Neuronal stem cell (in vitro differentiated cells): ENCODE results near the gene SLC22A23.
A peak's percentile ranks its signal among the peaks of the same experiment; 100 is the strongest.

Experiments used
- DNase-seq: peaks from one replicate; pipeline ENCODE4 v3.0.0-alpha.2; 2013; ENCODE audit warnings: low spot score
- H2AFZ ChIP-seq: one replicate; pipeline ENCODE4 v1.6.1; 2013; ENCODE audit warnings: mild to moderate bottlenecking, low read length, inconsistent platforms
- H2AK5ac ChIP-seq: 2 replicates; pipeline ENCODE4 v1.6.1; 2013; ENCODE audit warnings: low read depth, mild to moderate bottlenecking, inconsistent platforms, low read length, moderate library complexity, mixed read lengths
- H2BK120ac ChIP-seq: 2 replicates; pipeline ENCODE4 v1.6.1; 2013; ENCODE audit warnings: low read depth, mild to moderate bottlenecking, inconsistent platforms, low read length, moderate library complexity, mixed read lengths
- H2BK12ac ChIP-seq: one replicate; pipeline ENCODE4 v1.6.1; 2013; ENCODE audit warnings: low read length, inconsistent platforms
- H2BK15ac ChIP-seq: 2 replicates; pipeline ENCODE4 v1.6.1; 2013; ENCODE audit warnings: mild to moderate bottlenecking, low read length, inconsistent platforms, mixed read lengths
- H2BK5ac ChIP-seq: one replicate; pipeline ENCODE4 v1.6.1; 2013; ENCODE audit warnings: inconsistent platforms, mild to moderate bottlenecking, low read length, moderate library complexity
- H3K14ac ChIP-seq: one replicate; pipeline ENCODE4 v1.6.1; 2013; ENCODE audit warnings: low read length, inconsistent platforms
- H3K18ac ChIP-seq: 2 replicates; pipeline ENCODE4 v1.6.1; 2013; ENCODE audit warnings: low read length, inconsistent platforms
- H3K23ac ChIP-seq: 2 replicates; pipeline ENCODE4 v1.6.1; 2013; ENCODE audit warnings: low read depth, mild to moderate bottlenecking, mixed read lengths, low read length, inconsistent platforms; ENCODE audit not compliant: poor library complexity
- H3K27ac ChIP-seq: replicated peaks from 3 replicates; pipeline ENCODE4 v1.5.1; 2013; ENCODE audit warnings: low read length, inconsistent platforms
- H3K27me3 ChIP-seq, 3 experiments: 2 replicates each; pipeline ENCODE4 v1.6.1; 2013; ENCODE audit warnings: low read length in 3 of 3, mild to moderate bottlenecking in 2 of 3, inconsistent platforms in 1 of 3, low read depth in 1 of 3, mixed read lengths in 1 of 3, moderate library complexity in 1 of 3; ENCODE audit not compliant: control insufficient read depth in 3 of 3, insufficient read depth in 3 of 3
- H3K36me3 ChIP-seq, 2 donors: replicated peaks in 1 of 2; 2 replicates each; pipeline ENCODE4 v1.6.1; 2013; ENCODE audit warnings: low read length in 2 of 2; ENCODE audit not compliant: control insufficient read depth in 2 of 2, insufficient read depth in 2 of 2
- H3K4ac ChIP-seq: 2 replicates; pipeline ENCODE4 v1.6.1; 2013; ENCODE audit warnings: inconsistent platforms, mild to moderate bottlenecking, low read length, moderate library complexity
- H3K4me1 ChIP-seq, 2 donors: 1 replicate in 1 of 2; 2 replicates in 1 of 2; pipeline ENCODE4 v1.6.1; 2013; ENCODE audit warnings: low read length in 2 of 2, low read depth in 1 of 2; ENCODE audit not compliant: control insufficient read depth in 2 of 2, insufficient read depth in 1 of 2
- H3K4me2 ChIP-seq: one replicate; pipeline ENCODE4 v1.6.1; 2013; ENCODE audit warnings: mild to moderate bottlenecking, low read length, inconsistent platforms; ENCODE audit not compliant: insufficient read depth, poor library complexity, severe bottlenecking
- H3K4me3 ChIP-seq, 2 donors: 2 replicates each; pipeline ENCODE4 v1.5.1; 2013; ENCODE audit warnings: low read length in 2 of 2, mild to moderate bottlenecking in 2 of 2, inconsistent platforms in 1 of 2, moderate library complexity in 1 of 2
- H3K79me1 ChIP-seq: one replicate; pipeline ENCODE4 v1.6.1; 2013; ENCODE audit warnings: low read depth, mild to moderate bottlenecking, inconsistent platforms, low read length, moderate library complexity
- H3K9ac ChIP-seq: one replicate; pipeline ENCODE4 v1.6.1; 2013; ENCODE audit warnings: mild to moderate bottlenecking, low read depth, low read length, inconsistent platforms; ENCODE audit not compliant: poor library complexity
- H3K9me3 ChIP-seq, 2 donors: replicated peaks in 1 of 2; 2 replicates each; pipeline versions ENCODE3 to v1.6.1; 2013; ENCODE audit warnings: low read length in 2 of 2, mild to moderate bottlenecking in 2 of 2, inconsistent platforms in 1 of 2, low read depth in 1 of 2, mixed read lengths in 1 of 2, moderate library complexity in 1 of 2; ENCODE audit not compliant: control insufficient read depth in 2 of 2, insufficient read depth in 1 of 2
- H4K8ac ChIP-seq: one replicate; pipeline ENCODE4 v1.6.1; 2013; ENCODE audit warnings: low read depth, mild to moderate bottlenecking, inconsistent platforms, low read length, moderate library complexity
- H4K91ac ChIP-seq: one replicate; pipeline ENCODE4 v1.6.1; 2013; ENCODE audit warnings: low read length, low read depth, mild to moderate bottlenecking, inconsistent platforms; ENCODE audit not compliant: poor library complexity
- WGBS, 2 donors: extraction: QIAGEN DNeasy Blood & Tissue Kit; methylation state at CpG; one replicate each; pipeline ENCODE4 v1.1.7; 2013; ENCODE audit warnings: missing lambda C conversion rate in 2 of 2, mixed read lengths in 1 of 2; ENCODE audit not compliant: insufficient read length in 2 of 2, insufficient replicate concordance in 1 of 2; ENCODE audit errors: extremely low coverage in 2 of 2; 5-methylcytosine and 5-hydroxymethylcytosine counted together

SLC22A23 gene

DNA sequence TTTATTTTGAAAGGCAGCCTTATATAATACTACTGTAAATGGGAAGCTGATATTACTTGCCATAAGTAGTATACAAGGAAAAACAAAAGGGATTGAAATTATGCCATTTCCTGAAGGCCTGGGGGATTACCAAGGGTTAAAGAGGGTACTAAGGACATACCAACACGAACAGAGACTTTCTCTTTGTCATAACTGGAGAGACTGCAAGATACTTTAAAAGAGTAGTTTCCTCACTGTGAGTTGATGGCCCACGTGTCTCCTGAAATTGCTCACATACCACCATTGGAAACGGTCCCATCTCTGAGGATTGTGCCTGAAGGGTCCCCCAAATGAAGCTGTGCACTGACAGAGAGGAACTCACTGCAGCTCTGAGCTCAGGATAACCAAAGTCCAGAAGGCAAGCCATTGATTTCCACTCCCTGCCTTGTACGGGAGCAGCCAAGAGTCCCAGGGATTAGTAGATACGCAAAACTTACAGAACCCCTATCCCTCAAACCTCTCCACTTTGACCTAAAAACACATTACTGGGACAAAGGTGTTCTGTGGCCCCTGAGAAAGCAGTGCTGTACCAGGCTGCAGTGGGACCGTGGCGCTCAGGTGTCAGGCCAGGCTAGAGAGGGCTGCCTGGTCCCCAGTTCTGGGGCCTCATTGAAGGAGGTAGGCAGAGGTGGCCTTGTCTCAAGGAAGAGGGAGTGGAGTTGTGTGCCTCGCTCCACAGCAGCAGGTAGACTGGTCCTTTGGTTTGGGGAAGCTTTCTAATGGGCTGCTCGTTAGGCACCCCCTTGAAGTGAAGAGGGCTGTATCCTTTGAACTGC, 182.9 kb downstream of the SLC22A23 start:
- Histone ChIP-seq H2AFZ (no peak overlapping the region), H3K4ac (no peak overlapping the region), H4K8ac (no peak overlapping the region), H3K23ac (no peak overlapping the region), H3K14ac (no peak overlapping the region), H4K91ac (no peak overlapping the region), H3K18ac (no peak overlapping the region), H2AK5ac (no peak overlapping the region), H2BK12ac (no peak overlapping the region), H3K27ac (no peak overlapping the region), H3K36me3 (peaks cover 11 to 86% of the 10 kb centered on the region in 2 donors), H3K9ac (no peak overlapping the region), H2BK15ac (no peak overlapping the region), H3K79me1 (peaks cover 6% of the 10 kb centered on the region), H3K4me2 (no peak overlapping the region), H3K27me3 (no peaks in the 10 kb centered on the region), H3K4me1 (no peaks in the 10 kb centered on the region), H3K9me3 (no peaks in the 10 kb centered on the region), H2BK5ac (no peak overlapping the region), H3K4me3 (no peak overlapping the region), H2BK120ac (no peak overlapping the region)
- DNase-seq: no peak
- WGBS, 2 donors: no CpG with 5 or more reads among the region's 9 CpGs

DNA sequence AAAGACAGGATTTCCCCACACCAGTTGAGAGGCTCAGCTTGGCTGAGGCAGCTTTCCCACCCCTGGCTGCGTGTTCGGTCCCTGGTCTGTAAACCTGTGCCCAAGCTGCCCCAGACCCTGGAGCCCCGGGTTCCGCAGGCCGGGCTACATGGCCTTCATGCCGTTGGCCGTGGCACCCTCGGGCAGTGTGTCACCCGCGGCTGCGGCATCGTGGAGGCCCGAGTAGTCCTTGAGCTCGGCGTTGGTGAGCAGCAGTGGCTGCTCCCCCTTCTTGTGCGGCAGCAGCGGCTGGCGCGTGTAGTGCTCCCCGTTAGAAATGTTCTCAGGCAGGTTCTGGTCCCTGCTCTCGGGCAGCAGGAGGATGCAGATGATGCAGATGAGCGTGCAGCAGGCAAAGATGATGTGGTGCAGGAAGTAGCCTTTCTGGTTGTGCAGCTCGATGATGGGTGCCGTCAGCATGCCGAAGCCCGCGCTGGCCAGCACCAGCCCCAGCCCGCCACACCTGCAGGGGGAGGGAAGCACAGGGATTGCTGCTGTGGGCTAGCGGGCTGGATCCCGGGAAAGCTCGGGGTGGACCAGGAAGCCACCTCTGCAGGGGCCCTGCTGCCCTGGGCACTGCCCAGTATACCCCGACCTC, 183.8 kb downstream of the SLC22A23 start:
- Histone ChIP-seq H2BK12ac (no peak overlapping the region), H2BK120ac (peak overlapping the region; percentile 61), H2AK5ac (peak overlapping the region; percentile 26), H3K18ac (peak overlapping the region; percentile 7), H2BK15ac (no peak overlapping the region), H3K79me1 (peaks cover 6% of the 10 kb centered on the region), H3K27ac (no peak overlapping the region), H3K14ac (peak overlapping the region; percentile 58), H4K8ac (no peak overlapping the region), H2AFZ (no peak overlapping the region), H3K9me3 (no peaks in the 10 kb centered on the region), H3K9ac (peak overlapping the region; percentile 10), H3K27me3 (no peaks in the 10 kb centered on the region), H4K91ac (peak overlapping the region; percentile 27), H3K4ac (peak overlapping the region; percentile 59), H3K4me2 (no peak overlapping the region), H3K23ac (peak overlapping the region; percentile 70), H3K4me3 (no peak overlapping the region), H2BK5ac (peak overlapping the region; percentile 30), H3K4me1 (no peaks in the 10 kb centered on the region), H3K36me3 (peaks cover 12 to 86% of the 10 kb centered on the region in 2 donors)
- no peak for DNase-seq
- no CpG with 5 or more reads among the region's 32 CpGs for WGBS, 2 donors

DNA sequence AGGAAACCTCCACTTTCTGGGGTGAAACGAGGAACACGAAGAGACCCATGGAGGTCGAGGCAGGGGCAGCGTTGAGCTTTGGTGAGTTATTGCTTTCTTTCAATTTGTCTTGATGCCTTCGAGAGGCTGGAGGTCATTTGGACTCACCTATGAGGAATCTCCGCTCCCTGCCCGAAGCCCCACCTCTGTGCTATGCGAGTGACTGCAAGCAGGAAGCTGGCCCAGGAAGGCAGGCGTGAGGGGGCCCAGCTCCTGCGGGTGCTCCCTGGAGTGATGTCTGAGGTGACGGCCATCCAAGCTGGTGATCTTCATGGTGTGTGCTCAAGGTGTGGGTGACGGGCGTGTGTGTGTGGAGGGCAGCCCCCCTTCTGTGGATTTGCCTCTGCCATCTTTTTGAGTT, 185.1 kb downstream of the SLC22A23 start:
- no CpG with 5 or more reads among the region's 13 CpGs for WGBS, 2 donors
- Histone ChIP-seq H3K4me2 (no peak overlapping the region), H4K8ac (no peak overlapping the region)

DNA sequence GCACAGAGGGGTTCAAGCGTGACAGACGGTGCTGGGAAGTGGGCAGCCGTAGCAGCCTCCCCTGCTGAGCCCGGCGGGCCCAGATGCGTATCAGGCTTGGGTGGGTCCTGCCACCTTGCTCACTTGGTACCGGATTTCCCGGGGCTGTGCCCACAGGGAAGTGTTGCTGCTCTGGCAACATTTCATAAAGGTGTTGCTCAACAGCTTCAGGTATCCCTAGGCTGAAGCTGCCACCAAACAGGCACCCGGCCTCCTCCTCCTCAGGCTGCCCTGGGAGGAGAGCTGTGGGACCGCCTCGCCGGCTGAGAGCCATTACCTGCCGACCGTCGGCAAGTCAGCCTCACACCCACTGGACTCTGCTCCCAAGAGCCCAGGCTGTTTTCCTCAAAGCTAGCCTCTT, 186.6 kb downstream of the SLC22A23 start:
- Histone ChIP-seq H2AFZ (no peak overlapping the region), H3K9ac (no peak overlapping the region), H3K14ac (no peak overlapping the region), H3K9me3 (no peaks in the 10 kb centered on the region), H3K27ac (no peak overlapping the region), H4K91ac (no peak overlapping the region), H2AK5ac (no peak overlapping the region), H3K4me2 (no peak overlapping the region), H3K36me3 (peaks cover 21 to 93% of the 10 kb centered on the region in 2 donors), H3K4me3 (no peak overlapping the region), H3K4me1 (no peaks in the 10 kb centered on the region), H2BK120ac (no peak overlapping the region), H3K79me1 (peaks cover 9% of the 10 kb centered on the region), H3K23ac (no peak overlapping the region), H2BK15ac (no peak overlapping the region), H3K4ac (no peak overlapping the region), H2BK5ac (no peak overlapping the region), H3K27me3 (no peaks in the 10 kb centered on the region), H3K18ac (no peak overlapping the region), H4K8ac (no peak overlapping the region), H2BK12ac (no peak overlapping the region)
- no CpG with 5 or more reads among the region's 15 CpGs for whole genome bisulfite sequencing, 2 donors
- no peak for DNase-seq

More for the DNA sequence above, 185.1 kb downstream of the SLC22A23 start:
- Histone ChIP-seq H2BK5ac (no peak overlapping the region), H3K27me3 (no peaks in the 10 kb centered on the region), H3K9ac (peak overlapping the region; percentile 51), H2AFZ (no peak overlapping the region), H3K4me1 (no peaks in the 10 kb centered on the region), H3K36me3 (peaks cover 16 to 89% of the 10 kb centered on the region in 2 donors), H3K18ac (no peak overlapping the region), H2AK5ac (no peak overlapping the region), H3K4ac (no peak overlapping the region), H3K27ac (no peak overlapping the region), H3K23ac (no peak overlapping the region), H3K9me3 (no peaks in the 10 kb centered on the region), H2BK12ac (no peak overlapping the region), H4K91ac (no peak overlapping the region), H2BK120ac (no peak overlapping the region), H2BK15ac (no peak overlapping the region), H3K4me3 (no peak overlapping the region), H3K79me1 (peaks cover 6% of the 10 kb centered on the region), H3K14ac (no peak overlapping the region)
- no peak for DNase-seq
